Endothelial cell of umbilical vein (primary cell): Measurements from ENCODE around the gene DMWD. TPM values are rescaled to one million over a fixed set of nuclear protein-coding genes. Genes with fewer than 3 reads are reported as not detected.

ENCODE experiments used
- BruUV-seq: library from RNA; stranded (reverse); fragments of 400-500 nt; replicated peaks from 2 replicates; lab custom pipeline; 2021; lab: Mats Ljungman, UMichigan
- CTCF ChIA-PET: fragments of 300-600, 350-600 bp; sonication (Branson Sonifier 250); formaldehyde crosslinking; loops from one replicate; lab custom pipeline; 2021; ENCODE audit warnings: antibody characterized with exemption, inconsistent platforms; lab: Charles Lee
- POLR2A ChIA-PET: fragments of 300-600, 350-600 bp; sonication (Branson Sonifier 250); formaldehyde crosslinking; loops from one replicate; lab custom pipeline; 2021; ENCODE audit warnings: antibody characterized with exemption, inconsistent platforms; lab: Charles Lee
- DNase-seq: peaks from one replicate; pipeline ENCODE4 v3.0.0-alpha.2; 2011; ENCODE audit warnings: low read depth, low spot score
- FAIRE-seq: peaks from 2 replicates; lab custom pipeline; 2011; peaks lifted over from hg19 to GRCh38; lab: Jason Lieb, UNC
- H2AFZ ChIP-seq: 2 replicates; pipeline ENCODE4 v1.6.0; 2012; ENCODE audit warnings: low read depth, low read length, control low read depth, inconsistent platforms
- H3K27ac ChIP-seq: 2 replicates; pipeline ENCODE4 v1.5.1; 2011; ENCODE audit warnings: low read depth, mild to moderate bottlenecking, control low read depth, low read length, moderate library complexity; ENCODE audit not compliant: insufficient read depth
- H3K27me3 ChIP-seq, 2 experiments: 2 replicates each; pipeline versions ENCODE4 v1.6.0 to v1.6.1; 2011; ENCODE audit warnings: low read length in 2 of 2, mixed read lengths in 1 of 2; ENCODE audit not compliant: control insufficient read depth in 2 of 2, insufficient read depth in 2 of 2
- H3K36me3 ChIP-seq, 2 experiments: 2 replicates in 1 of 2; 3 replicates in 1 of 2; pipeline ENCODE4 v1.5.1; 2011; ENCODE audit warnings: low read length in 2 of 2, mild to moderate bottlenecking in 1 of 2, moderate library complexity in 1 of 2; ENCODE audit not compliant: control insufficient read depth in 2 of 2, insufficient read depth in 2 of 2; ENCODE audit errors: extremely low read depth in 1 of 2
- H3K4me1 ChIP-seq: 3 replicates; pipeline ENCODE4 v1.5.1; 2011; ENCODE audit warnings: mild to moderate bottlenecking, low read length; ENCODE audit not compliant: control insufficient read depth, insufficient read depth; ENCODE audit errors: extremely low read depth
- H3K4me2 ChIP-seq: 2 replicates; pipeline ENCODE4 v1.6.1; 2011; ENCODE audit warnings: low read length, control low read depth, mixed read lengths; ENCODE audit not compliant: insufficient read depth
- H3K4me3 ChIP-seq, 3 experiments: fragments of 200-600 bp in 1 of 3; sonication (generic), shearing (Covaris generic) in 1 of 3; replicated peaks in 1 of 3; 2 replicates each; pipeline ENCODE4 v1.5.1; 2011 to 2016; ENCODE audit warnings: control low read depth in 3 of 3, low read length in 3 of 3, mild to moderate bottlenecking in 2 of 3, inconsistent platforms in 1 of 3, low read depth in 1 of 3, moderate library complexity in 1 of 3; ENCODE audit not compliant: insufficient read depth in 1 of 3
- H3K79me2 ChIP-seq: 2 replicates; pipeline ENCODE4 v1.6.0; 2012; ENCODE audit warnings: low read length, inconsistent platforms; ENCODE audit not compliant: control insufficient read depth, insufficient read depth
- H3K9ac ChIP-seq: replicated peaks from 2 replicates; pipeline ENCODE3; 2011; ENCODE audit warnings: low read length, control low read depth; ENCODE audit not compliant: insufficient read depth; ENCODE audit errors: extremely low read depth
- H3K9me1 ChIP-seq: replicated peaks from 3 replicates; pipeline ENCODE4 v1.6.0; 2011; ENCODE audit warnings: mild to moderate bottlenecking, low read length; ENCODE audit not compliant: control insufficient read depth, insufficient read depth; ENCODE audit errors: extremely low read depth
- H3K9me3 ChIP-seq: replicated peaks from 2 replicates; pipeline ENCODE4 v1.5.1; 2012; ENCODE audit warnings: low read length, inconsistent platforms; ENCODE audit not compliant: control insufficient read depth, insufficient read depth
- H4K20me1 ChIP-seq: replicated peaks from 2 replicates; pipeline ENCODE3; 2011; ENCODE audit warnings: mild to moderate bottlenecking, low read length; ENCODE audit not compliant: control insufficient read depth, insufficient read depth; ENCODE audit errors: extremely low read depth
- CTCF ChIP-seq, 2 donors: IDR thresholded peaks; 1 replicate in 1 of 2; 2 replicates in 1 of 2; pipeline ENCODE4 v1.5.1; 2011; ENCODE audit warnings: low read length in 2 of 2, mild to moderate bottlenecking in 2 of 2, moderate library complexity in 2 of 2, control low read depth in 1 of 2, inconsistent platforms in 1 of 2, low read depth in 1 of 2; ENCODE audit not compliant: insufficient read depth in 1 of 2; ENCODE audit errors: extremely low read depth in 1 of 2
- EZH2 ChIP-seq: IDR thresholded peaks from 2 replicates; pipeline ENCODE4 v1.6.1; 2012; ENCODE audit warnings: borderline replicate concordance, low read depth, mild to moderate bottlenecking, moderate library complexity, low read length, inconsistent platforms; ENCODE audit not compliant: severe bottlenecking
- FOS ChIP-seq: IDR thresholded peaks from 2 replicates; pipeline ENCODE4 v1.6.1; 2011; ENCODE audit warnings: mild to moderate bottlenecking, low read length, moderate library complexity, borderline replicate concordance; ENCODE audit not compliant: insufficient read depth
- GATA2 ChIP-seq: IDR thresholded peaks from 2 replicates; pipeline ENCODE4 v1.7.0; 2011; ENCODE audit warnings: low read depth, mild to moderate bottlenecking, moderate library complexity, mixed read lengths, low read length; ENCODE audit not compliant: insufficient read length, insufficient read depth
- JUN ChIP-seq: IDR thresholded peaks from 2 replicates; pipeline ENCODE4 v1.6.1; 2011; ENCODE audit warnings: borderline replicate concordance, low read depth; ENCODE audit not compliant: insufficient read length, insufficient read depth
- MAX ChIP-seq: IDR thresholded peaks from 2 replicates; pipeline ENCODE4 v1.6.1; 2011; ENCODE audit not compliant: insufficient read depth, insufficient read length
- MYC ChIP-seq: IDR thresholded peaks from one replicate; pipeline ENCODE4 v1.6.1; 2011; ENCODE audit warnings: mild to moderate bottlenecking, low read depth, low read length
- POLR2A ChIP-seq: IDR thresholded peaks from 2 replicates; pipeline ENCODE4 v1.6.1; 2012; ENCODE audit warnings: low read depth, mild to moderate bottlenecking, control low read depth, low read length
- POLR2AphosphoS5 ChIP-seq: IDR thresholded peaks from 2 replicates; pipeline ENCODE4 v1.6.1; 2012; ENCODE audit warnings: low read depth, mild to moderate bottlenecking, control low read depth, low read length, moderate library complexity; ENCODE audit not compliant: insufficient read depth
- dilution Hi-C: fragments of 300-500 bp; cut with MboI; formaldehyde crosslinking; loops from one replicate; pipeline ENCODE4 v1.15.0; 2019; ENCODE audit warnings: low sequenced_read_pairs; ENCODE audit not compliant: extremely low pct_ligation_motif_present
- intact Hi-C: fragments of 100-400 bp; cut with micrococcal nuclease; formaldehyde crosslinking; loops from one replicate; pipeline ENCODE4 v1.10.0; 2022
- polyA plus RNA-seq, 4 experiments: library from polyadenylated mRNA; depleted of rRNA in 3 of 4; stranded (reverse) in 3 of 4; unstranded in 1 of 4; fragments of >200 nt; gene quantifications; 2 replicates each; pipeline versions ENCODE4 v1.2.1 to v1.2.3, GENCODE V29; 2011 to 2012; ENCODE audit warnings: missing spikeins in 1 of 4
- total RNA-seq: library from RNA; stranded (reverse); gene quantifications from 2 replicates; pipeline ENCODE4 v1.2.3, GENCODE V29; 2021

DMWD gene
- total and polyA plus RNA-seq, 2 donors (not counting 3 experiments of a cell fraction or from before 2014, with no cell fraction given), result 36.9 to 81.1 TPM

- Histone ChIP-seq H3K9me3 (no peaks in the 10 kb centered on the region), H3K27me3 (peaks cover 8% of the 10 kb centered on the region in 2 experiments), H3K9ac (no peak overlapping the region), H3K4me1 (no peaks in the 10 kb centered on the region), H3K27ac (no peak overlapping the region), H3K36me3 (no peaks in the 10 kb centered on the region), H4K20me1 (no peaks in the 10 kb centered on the region), H3K79me2 (no peaks in the 10 kb centered on the region), H3K4me3 (no peak overlapping the region), H3K4me2 (no peak overlapping the region), H2AFZ (no peak overlapping the region), H3K9me1 (no peaks in the 10 kb centered on the region)
- intact Hi-C loops (no loop called here), dilution Hi-C loops (no loop called here)
- ChIA-PET CTCF (interaction anchor here (1.0 to 1.4 kb wide), 3 partner anchors 8 to 52 kb away, joined by 3 read pairs; no protein-coding TSS in a partner anchor), POLR2A (no interaction called here)
- FAIRE-seq (no peak), DNase-seq (no peak)
- BruUV-seq, result no TSS peak
- TF ChIP-seq POLR2AphosphoS5 (no peak), MAX (no peak), JUN (no peak), EZH2 (no peak), POLR2A (no peak)
Measured at GRCh38 chr19:45745606-45746005, 47.0 kb downstream of the DMWD start.

- Histone ChIP-seq H4K20me1 (no peaks in the 10 kb centered on the region), H2AFZ (no peak overlapping the region), H3K27me3 (peaks cover 8 to 10% of the 10 kb centered on the region in 2 experiments), H3K4me1 (no peaks in the 10 kb centered on the region), H3K4me3 (no peak overlapping the region), H3K79me2 (no peaks in the 10 kb centered on the region), H3K9me3 (no peaks in the 10 kb centered on the region), H3K4me2 (no peak overlapping the region), H3K9me1 (no peaks in the 10 kb centered on the region), H3K27ac (no peak overlapping the region), H3K9ac (no peak overlapping the region), H3K36me3 (no peaks in the 10 kb centered on the region)
- DNase-seq (no peak), FAIRE-seq (no peak)
- intact Hi-C loops (no loop called here), dilution Hi-C loops (no loop called here)
- no TSS peak for BruUV-seq
- no peak for TF ChIP-seq POLR2A
- no peak for TF ChIP-seq EZH2
- TF ChIP-seq GATA2, result no peak
- no peak for TF ChIP-seq MAX
- TF ChIP-seq CTCF (IDR thresholded peaks at IDR 0.05; ENCODE audit: extremely low read depth in 1 of 2, insufficient read depth in 1 of 2, low read depth in 1 of 2, low read length in 2 of 2), result no peak
- no peak for TF ChIP-seq MYC
- TF ChIP-seq POLR2AphosphoS5, result no peak
- TF ChIP-seq JUN, result no peak
- TF ChIP-seq FOS, result no peak
- ChIA-PET CTCF (interaction anchor here (1.9 to 2.1 kb wide), 2 partner anchors 11 to 26 kb away, joined by 5 to 8 read pairs; no protein-coding TSS in a partner anchor), POLR2A (no interaction called here)
Measured at GRCh38 chr19:45742969-45743368, 49.7 kb downstream of the DMWD start.
